ENCODE data around the gene MEMO1.

DNA sequence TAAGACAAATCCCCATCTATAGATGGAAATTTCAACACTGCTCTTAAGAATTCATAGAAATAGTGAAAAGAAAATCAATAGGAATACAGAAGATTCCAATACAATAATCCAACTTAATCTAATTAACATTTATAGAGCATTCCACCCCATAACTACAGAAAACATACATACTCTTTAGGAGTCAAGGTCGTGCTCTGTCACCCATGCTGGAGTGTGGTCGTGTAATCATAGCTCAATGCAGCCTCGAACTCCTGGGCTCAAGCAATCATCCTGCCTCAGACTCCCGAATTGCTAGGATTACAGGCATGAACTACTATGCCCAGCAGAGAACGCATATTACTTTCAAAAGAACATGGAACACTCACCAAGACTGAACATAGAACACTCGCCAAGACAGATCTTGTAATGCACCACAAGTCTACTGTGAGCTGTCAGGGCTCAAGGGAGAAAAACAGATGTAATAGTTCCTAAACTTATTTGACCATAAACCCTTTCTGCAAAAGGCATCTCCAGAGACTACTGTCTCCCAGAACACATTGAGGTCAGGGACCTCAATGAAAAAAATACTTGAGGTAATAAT is 14.1 kb downstream of the MEMO1 start:
- TF ChIP-seq SUZ12 (IDR thresholded peaks at IDR 0.05) (no peak), BHLHE40 (IDR thresholded peaks at IDR 0.05; ENCODE audit: borderline replicate concordance) (no peak), SP1 (IDR thresholded peaks at IDR 0.05) (no peak), FOXK2 (IDR thresholded peaks at IDR 0.05) (no peak), FOXA1 (IDR thresholded peaks at IDR 0.05) (no peak), FOXM1 (IDR thresholded peaks at IDR 0.05; ENCODE audit: borderline replicate concordance) (no peak)
